Effector CD8-positive, alpha-beta T cell (primary cell): ENCODE data around the gene IGLL1.
"Not testable (repeated sequence)": the region's sequence is repeated elsewhere in the genome, so short reads cannot be mapped to it uniquely, and the experiment has no call there.

Experiments
- DNase-seq: peaks from one replicate; lab custom pipeline; 2025; lab: John Stamatoyannopoulos, UW
- total RNA-seq, 4 experiments: gene quantifications; one replicate each; lab custom pipeline; 2026; lab: John Stamatoyannopoulos, UW

The IGLL1 gene
- 0 to 0.61 (median 0.04) reads per million in 4 experiments for total RNA-seq

DNA sequence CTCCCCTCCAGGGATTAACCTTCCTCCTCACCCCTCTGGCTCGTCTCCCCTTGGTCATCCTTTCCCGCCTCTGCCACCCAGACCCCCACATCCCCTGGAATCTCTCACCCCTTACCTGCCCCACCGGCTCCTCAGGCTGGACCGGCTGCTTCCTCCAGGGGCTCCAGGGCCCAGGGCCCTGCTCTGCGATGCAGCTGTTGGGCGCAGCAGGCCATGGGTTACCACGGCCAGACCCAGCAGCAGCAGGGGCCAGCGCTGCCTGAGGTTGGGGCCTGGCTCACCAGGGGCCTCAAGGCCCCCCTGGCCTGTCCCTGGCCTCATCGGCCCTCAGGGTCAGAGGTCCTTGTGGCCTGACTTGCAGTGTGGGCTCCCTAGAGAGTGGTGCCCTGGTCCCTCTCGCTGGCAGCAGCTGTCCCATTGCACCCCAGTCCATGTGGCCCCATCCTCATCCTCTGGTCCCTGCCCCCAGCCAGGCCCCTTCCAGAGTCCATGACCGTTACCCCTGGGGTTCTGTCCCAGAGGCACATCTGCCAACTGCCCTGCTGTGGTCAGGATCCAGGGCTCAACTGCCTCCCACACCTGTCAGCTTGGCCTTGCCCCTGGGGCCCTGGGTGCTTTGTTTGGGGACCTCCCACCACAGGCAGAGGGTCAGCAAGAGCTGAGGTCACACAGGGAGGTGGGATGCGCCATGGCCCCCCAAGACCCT, at the start of gene IGLL1:
TSS of gene IGLL1 (minus strand) at position 421 of the 706 bp plus-strand sequence. CDS start at position 321, 100 bp downstream.
- DNase-seq, result no peak

DNA sequence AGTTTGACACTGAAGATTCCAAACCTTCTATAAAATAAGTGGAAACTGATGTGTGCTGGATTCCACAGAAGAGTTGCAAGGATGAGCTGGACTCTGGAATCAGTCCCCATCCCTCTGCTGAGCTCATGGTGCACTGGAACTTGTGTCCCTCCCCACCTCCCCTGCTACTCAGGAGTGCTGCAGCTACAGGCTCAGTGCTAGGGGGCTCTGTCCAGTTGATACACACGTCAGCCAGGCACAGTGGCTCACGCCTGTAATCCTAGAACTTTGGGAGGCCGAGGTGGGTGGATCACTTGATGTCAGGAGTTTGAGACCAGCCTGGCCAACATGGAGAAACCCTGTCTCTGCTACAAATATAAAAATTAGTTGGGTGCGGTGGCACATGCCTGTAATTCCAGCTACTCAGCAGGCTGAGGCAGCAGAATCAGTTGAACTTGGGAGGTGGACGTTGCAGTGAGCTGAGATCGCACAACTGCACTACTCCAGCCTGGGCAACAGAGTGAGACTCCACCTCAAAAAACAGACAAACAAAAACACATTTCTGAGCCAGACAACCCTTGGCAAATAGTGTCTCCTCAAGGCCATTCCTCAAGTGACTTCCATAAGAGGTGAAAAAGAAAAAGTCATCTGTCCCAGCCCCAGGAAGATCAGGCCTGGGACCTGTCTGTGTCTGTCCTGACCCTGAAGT, 48.1 kb upstream of the IGLL1 start:
- not testable (repeated sequence) for DNase-seq

DNA sequence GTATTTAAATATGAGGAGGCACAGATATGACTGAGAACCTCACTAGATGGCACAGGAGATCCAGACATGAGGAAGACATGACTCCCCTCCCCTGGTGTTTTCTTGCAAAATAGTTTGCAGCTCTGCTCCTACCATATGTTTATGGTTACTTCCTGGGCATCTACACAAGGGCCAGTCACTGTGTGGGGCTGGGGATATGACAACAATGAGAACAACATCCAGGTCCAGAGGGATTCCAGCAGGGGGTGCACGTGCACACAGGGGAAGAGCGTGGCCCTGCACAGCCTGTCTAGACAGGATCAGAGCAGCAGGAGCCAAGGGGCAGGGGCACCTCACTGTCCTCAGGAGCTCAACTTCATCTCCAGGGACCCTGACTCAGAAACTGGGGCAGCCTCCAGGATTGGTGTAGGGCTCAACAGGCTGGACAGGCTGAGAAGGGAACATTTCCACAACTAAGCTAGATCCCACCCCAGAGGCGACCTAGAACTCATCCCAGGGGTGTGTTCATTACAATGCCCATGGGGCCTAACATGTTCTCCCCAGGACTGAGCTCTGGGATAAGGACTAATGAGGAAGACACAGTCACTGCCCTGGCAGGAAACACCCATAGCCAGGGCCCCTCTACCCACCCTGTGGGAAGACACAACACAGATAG, 47.4 kb upstream of the IGLL1 start:
- DNase-seq, result peak; percentile 34

DNA sequence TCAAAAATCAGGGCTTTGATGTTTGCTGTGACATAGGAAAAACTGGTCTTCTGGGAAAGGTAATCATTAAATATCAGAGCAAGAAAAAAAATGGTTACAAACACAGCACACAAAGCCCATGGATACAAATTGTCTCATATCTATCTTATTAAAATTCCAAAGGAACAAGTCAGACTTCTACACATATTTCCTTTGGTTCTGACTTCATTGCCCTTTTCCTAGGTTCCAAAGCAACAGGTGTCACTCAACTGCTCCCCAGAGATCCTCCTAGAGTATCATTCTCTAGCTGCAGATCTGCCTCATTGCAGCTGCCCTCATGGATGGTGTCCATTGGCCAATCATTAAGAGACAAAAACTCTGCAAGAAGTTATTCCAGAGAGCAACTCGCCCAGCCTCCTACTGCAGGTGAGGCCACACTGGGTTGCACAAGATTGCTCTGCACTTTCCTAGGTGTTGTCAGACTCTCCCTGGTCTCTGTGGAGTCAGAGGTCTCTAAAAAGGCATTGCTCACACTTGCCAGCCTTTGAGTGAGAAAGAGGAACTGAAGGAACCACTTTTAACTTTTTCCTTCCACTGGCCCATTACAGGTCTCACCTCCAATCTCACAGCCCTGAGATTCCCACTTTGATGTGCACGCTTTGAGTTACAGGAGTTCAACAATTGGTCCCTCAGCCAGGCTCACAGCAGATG, 46.3 kb upstream of the IGLL1 start:
- no peak for DNase-seq

DNA sequence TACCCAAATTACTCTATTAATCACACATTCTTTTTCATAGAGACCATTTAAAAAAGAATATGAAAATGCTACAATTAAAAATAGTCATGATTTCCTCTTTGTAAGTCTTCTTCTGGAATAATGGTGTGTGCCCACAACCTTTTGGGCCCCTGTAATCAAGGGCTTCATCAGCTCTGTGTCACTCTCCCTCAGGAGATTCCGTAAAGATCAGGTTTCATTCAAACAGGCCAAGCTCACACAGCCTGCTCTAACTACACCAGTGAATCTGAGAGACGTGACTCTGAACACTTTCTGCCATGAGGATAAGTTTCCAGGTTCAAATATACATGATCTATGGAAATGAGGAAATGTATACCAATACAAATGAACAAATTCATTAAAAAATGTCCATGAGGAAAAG, 42.5 kb upstream of the IGLL1 start:
- no peak for DNase-seq

DNA sequence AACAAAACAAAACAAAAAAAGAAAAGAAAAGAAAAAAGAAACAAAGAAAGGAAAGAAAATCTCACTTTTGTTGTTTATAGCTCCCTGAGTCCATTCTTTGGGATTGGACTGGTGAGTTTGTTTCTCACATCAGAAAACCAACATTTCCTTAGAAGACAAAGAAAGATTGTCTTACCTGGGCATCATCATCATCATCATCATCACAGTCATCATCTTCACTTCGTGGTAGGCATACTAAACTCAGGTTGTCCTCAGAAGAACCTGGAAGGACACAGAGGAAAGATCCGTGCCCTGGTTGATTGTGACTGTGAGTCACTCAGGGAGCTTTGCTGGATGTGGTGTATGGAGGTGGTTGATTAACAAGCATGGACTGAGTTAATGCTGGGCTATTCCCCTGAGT, 41.8 kb upstream of the IGLL1 start:
- not testable (repeated sequence) for DNase-seq

DNA sequence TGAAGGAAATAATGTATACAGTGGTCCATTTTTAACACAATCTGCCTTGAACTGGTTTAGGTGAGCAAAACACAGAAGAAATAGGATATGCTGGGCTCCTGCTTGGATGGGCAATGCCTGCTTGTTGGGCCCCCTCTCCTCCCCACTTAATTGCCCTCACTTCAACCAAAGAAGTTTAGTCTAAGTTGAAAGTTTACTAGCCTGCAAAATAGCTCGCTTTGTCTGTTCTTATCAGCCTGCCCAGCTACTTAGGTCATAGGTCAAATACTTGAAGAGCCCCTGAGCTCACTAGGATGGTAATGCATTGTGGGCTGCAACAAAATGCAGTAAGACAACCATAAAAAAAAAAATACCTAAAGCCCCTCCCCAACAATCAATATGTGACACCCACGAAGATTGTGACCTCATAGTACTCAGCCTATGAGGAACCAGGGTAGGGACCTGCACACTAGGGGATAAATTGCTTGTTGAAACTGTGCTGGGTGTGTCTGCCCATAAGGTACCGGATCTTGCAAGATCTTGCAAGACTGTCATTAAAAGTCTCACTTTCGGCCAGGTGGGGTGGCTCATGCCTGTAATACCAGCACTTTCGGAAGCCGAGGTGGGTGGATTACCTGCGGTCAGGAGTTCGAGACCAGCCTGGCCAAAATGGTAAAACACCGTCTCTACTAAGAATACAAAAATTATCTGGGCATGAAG, 41.1 kb upstream of the IGLL1 start:
- no peak for DNase-seq

DNA sequence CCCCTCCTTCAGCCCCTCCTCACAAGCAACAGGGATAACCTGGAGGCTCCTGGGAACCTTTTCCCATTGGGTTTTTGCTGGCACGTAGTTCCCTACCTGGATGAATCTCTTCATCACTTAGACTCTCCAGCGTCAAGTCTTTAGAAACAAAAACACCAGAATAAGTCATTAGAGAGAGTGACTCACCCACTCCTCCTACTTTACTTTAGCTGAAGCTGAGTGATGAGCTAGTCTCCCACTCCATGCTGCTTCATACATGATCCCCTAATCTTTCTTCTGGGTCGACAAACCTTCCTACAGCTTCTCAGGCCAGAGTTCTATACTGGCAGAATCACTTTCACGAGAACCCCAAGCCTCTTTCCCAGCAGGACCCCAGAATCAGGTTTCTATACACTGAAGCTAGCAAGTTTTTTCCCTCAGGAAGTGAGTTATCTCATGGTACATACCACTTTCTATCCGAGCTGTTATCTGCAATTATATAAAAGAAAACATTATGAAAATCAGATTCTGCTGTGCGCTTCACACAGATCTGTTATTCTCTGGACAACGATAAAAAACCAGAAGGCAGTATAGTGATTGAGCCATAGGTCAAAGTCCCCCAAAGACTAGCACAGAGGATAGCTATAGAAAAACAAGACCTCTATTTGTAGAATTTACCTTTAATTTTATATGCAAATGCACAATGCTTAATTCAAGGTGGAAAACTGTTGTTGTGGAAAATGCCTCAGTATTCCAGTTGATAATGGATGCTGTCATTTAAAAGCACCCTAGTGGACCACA, 33.3 kb upstream of the IGLL1 start:
- no peak for DNase-seq

DNA sequence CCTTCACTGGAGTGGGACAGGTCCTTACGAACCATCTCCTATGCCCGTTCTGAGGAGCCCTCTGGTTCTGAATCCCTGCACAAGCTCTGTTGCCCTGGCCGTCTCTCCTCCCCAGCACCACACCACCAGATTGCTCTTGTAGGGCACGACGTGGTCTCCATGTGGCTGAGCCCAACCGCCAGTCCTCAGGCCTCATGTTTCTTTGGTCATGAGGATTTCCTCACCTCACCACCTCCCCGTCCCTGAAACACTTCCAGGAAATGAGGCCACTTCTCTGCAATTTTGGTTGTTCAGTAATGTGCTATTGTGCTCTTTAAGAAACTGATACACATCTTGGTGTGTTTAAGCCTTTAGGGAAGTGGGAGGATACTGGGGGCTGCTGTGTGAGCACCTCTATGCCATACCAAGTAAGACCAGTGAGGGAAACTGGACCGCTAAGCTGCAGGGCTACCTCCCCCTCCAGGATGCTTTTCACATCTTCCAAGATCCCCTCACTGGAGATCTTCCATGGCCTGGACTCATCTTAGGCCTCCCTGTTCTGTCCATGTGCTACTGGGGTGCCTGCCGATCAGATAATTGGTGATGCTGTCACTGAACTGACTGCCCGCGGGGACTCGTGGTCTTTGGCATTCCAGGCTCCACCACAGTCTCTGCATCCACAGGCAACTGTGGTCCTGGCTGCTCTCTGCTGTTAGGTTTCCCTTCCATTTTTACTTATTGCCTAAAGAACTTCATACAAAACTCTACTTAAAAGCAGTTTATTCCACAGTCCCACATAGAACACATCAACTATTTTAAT, 30.1 kb upstream of the IGLL1 start:
- no peak for DNase-seq

DNA sequence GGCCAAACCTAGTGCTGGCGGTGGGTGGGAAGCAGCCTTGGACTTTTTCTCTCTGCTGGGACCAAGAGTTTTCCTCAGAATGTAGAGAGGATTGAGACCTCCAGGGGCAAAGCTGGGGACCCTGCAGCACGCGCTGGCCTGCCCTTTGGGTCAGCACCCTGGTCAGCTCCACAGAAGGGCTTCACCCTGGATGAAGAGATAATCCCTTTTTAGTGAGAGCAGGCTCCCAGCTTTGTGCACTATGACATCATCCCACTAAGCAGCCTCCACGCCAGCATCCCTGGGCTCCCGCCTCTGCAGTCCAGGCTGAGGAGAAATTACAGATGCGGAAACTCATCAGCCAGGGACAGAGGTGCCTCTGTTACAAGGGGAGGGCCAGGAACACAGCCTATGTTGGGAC, 28.5 kb upstream of the IGLL1 start:
- DNase-seq, result no peak

DNA sequence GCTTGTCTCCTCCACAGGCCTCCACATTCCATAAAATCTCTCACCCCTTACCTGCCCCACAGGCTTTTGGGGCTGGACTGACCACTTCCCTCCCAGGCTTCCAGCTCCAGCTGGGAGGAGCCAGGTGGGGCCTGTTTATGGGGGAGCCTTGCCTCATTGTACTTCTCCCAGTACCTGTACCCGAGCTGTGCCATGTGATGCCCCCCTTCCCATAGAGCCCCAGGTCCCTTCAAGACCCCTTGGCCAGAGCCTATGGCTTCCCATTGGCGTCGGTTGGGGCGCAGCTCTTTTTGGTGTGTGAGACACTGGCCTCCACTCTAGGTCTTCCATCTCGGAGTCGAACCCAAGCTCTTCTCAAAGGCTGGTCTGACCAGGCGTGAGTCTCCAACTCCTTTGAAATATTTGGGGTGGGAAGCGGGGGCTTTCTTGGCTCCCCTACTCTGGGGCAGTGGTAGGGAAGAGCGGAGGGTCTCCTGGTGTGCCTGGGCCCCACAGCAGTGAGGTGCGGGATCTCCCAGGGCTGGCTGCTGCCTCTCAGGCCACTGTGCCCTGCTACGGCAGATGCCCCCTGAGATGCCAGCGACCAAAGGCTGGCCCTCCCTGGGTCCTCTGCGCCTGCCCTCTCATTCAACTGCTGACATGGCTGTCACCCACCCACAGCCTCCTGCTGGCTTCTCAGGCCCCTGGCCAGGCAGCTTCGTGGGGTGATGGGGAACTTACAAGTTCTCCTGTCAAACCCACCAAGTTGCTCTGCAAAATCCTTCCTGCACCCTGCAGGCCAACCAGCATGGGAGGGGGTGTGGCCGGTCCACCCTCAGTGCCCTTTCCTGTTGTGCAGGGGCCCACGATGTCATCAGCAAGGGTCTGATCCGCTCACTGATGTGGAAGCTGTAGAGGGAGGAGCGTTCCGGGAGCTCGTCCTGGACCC, 26.4 kb upstream of the IGLL1 start:
- DNase-seq, result no peak

DNA sequence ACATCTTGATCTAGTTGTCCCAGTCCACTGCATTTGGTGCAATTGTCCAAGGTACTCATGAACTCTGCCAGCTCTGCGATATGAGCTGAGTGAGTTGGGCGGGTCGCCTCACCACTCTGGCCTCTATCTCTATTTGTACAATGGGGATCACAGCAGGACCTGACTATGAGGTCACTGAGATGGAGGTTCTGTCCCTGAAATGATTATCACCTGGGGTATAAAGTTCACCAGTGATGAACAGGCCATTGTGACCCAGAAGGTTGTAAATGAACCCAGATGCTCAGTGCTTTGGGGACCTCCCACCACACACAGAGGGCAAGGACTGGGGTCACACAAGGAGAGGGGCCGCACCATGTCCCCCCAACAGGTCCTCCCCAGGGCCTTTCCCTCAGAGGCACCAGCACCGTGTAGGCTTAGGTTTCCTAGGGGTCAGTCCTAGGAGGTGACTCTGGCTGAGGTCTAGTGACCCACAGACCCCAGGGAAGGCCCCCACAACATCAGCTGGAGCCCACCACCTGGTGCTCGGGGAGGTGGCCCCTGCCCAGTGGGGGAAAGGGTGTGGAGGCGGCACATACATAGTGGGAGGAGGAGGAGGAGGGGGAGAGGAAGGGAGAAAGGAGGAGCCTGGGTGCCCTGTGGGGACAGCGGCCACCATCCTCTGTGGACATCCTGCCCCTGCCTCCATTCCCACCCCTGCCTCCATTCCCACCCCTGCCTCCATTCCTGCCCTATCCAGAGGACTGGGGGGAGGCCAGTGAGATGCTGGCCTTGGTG, 25.0 kb upstream of the IGLL1 start:
- no peak for DNase-seq

DNA sequence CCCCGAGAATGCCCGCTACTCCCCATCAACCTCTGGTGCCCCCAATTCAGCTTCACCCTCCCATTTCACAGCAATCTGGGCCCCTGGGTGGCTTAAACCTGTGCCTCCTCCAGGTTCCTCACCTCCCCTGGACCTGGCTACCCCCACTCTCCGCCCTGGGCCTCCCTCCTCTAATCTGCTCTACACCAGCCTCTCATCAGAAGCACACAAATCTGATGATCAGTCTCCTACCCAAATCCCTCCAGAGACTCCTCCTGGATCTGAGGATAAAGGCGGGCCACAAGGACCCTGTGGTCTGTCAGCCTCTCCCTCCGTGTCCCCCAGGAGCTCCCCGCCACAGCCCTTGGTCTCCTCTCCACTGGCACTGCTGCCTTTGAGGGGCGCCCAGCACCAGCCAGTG, 23.2 kb upstream of the IGLL1 start:
- DNase-seq, result no peak

DNA sequence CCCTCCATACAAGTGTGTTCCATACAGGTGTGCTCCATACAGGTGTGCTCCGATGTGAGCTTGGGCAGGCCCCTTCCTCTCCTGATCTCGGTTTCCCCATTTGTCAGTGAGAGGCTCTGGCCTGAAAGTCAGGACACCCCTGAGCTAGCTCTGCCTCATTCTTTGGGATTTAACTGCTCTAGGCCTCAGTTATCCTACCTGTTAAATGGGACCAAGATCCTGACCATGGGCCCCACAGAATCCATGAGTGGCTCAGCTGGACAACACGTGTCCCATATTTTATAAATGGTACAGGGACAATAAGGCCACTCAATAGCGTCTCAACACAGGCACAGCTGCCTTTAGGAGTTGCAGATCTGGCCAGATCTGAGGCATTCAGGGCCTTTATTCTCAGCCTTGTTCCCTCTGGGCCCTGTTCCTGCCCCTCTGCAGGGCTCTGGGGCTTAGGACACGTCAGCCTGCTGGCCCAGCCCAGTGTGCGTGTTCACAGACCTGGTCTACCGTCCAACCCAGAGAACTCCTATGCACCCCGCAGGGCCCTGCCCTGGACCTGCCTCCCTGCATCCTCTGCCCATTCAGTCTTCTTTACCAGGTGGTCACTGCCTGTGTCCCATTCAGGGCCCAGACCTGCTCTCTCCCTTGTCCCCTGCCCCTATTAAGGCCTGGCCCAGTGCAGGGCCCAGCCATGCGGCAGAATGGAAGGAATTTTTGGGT, 18.9 kb upstream of the IGLL1 start:
- no peak for DNase-seq

DNA sequence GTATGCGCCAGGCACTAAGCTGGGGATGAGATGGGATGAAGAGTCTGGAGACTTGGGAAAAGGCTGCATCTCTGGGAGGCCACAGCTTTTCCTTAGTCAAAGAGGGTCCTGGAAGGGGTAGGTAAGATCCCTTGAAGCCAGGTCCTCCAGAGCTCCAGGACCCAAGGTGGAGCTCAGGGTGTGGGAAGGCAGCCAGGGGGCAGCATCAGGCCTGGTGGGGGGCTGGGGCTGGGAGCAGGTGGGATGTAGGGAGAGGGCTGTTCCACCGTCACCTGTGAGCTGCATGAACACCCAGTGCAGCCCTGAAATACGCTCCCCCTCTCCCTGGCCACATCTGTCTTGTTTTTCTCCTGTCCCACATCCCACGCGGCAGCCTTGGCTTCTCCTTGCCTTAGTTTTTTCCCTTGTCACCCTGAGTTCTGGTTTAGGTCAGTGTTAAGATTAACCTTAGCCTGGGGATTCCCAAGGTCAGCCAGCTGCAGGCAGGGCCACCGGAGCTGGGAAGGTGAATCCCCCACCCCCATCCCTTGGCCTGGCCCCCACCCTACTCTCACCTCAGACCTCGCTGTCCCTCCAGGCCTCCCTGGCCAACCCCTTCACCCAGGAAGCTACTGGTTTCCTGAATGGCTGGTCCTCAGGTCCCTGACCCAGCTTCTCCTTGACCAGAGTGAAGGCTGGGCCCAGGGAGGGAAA, 17.6 kb upstream of the IGLL1 start:
- DNase-seq, result not testable (repeated sequence)

DNA sequence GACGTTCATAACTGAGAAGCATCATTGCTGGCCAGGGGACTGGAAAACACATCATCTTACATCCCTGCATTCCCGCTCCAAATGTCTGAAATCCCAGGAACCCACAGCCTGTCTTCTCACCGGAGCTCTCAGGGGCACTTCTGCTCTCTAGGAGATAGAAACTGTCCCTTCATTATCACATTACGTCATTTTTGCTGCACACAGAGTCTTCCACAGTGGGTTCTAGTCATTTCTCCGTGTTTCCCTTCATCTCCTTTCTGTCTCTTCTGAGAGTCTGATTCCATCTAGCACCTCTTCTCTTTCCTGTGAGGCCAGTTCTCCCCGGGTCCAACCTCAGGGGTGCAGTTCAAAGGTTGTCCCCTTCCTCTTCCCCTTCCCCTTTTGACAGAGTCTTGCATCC, 15.8 kb upstream of the IGLL1 start:
- DNase-seq, result not testable (repeated sequence)

DNA sequence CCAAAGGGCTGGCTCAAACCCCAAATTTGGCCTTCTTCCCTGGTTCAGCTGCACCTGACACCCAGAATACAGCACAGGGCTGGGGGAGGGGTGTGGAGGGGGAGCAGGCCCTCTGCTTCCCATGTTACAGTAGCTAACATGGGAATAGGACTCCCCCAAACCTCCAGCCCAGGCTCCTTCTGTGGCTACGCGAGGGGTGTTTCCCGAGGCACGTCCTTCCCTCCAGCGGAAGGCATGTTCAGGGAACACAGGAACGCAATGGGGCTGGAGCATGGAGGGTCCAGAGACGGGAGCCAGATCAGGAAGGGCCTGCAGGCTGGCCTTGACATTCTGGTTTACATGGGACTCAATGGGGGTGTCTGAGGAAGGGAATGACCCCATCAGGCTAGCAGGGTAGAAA, 11.8 kb upstream of the IGLL1 start:
- no peak for DNase-seq
